AG04450 (cell line): ENCODE measurements around the gene IFNGR1. TPM values are rescaled to one million over a fixed set of nuclear protein-coding genes. Genes with fewer than 3 reads are reported as not detected.

Source experiments
- CTCF ChIA-PET: fragments of 300-600, 350-600 bp; formaldehyde crosslinking; extraction: SDS; loops from one replicate; lab custom pipeline; 2022; ENCODE audit warnings: antibody characterized with exemption, inconsistent platforms; lab: Charles Lee
- POLR2A ChIA-PET: fragments of 350-600 bp; formaldehyde crosslinking; extraction: SDS; loops from one replicate; lab custom pipeline; 2021; ENCODE audit warnings: antibody characterized with exemption, inconsistent platforms; lab: Yijun Ruan, JAX
- DNase-seq: peaks from one replicate; pipeline ENCODE4 v3.0.0-alpha.2; 2011; ENCODE audit warnings: low read depth, low spot score
- H3K27ac ChIP-seq: one replicate; pipeline ENCODE4 v1.5.1; 2012; ENCODE audit warnings: low read depth, low read length, control low read depth
- H3K27me3 ChIP-seq: one replicate; pipeline ENCODE4 v1.6.0; 2012; ENCODE audit warnings: low read length; ENCODE audit not compliant: control insufficient read depth, insufficient read depth
- H3K4me3 ChIP-seq: 2 replicates; pipeline ENCODE4 v1.5.1; 2011; ENCODE audit warnings: mild to moderate bottlenecking, low read depth, low read length, control low read depth
- H3K9me3 ChIP-seq: 2 replicates; pipeline ENCODE4 v1.5.1; 2012; ENCODE audit warnings: low read length; ENCODE audit not compliant: control insufficient read depth, insufficient read depth
- polyA plus RNA-seq: library from polyadenylated mRNA; depleted of rRNA; stranded (reverse); fragments of >200 nt; gene quantifications from 2 replicates; pipeline ENCODE4 v1.2.3, GENCODE V29; 2011
- TF ChIP-seq, protein P1 (sequence below): IDR thresholded peaks from 2 replicates; pipeline ENCODE4 v1.5.1; 2011; ENCODE audit warnings: low read depth, low read length, control low read depth, inconsistent platforms

IFNGR1 gene
- polyA plus RNA-seq, 1 experiment: 36.3 TPM

DNA sequence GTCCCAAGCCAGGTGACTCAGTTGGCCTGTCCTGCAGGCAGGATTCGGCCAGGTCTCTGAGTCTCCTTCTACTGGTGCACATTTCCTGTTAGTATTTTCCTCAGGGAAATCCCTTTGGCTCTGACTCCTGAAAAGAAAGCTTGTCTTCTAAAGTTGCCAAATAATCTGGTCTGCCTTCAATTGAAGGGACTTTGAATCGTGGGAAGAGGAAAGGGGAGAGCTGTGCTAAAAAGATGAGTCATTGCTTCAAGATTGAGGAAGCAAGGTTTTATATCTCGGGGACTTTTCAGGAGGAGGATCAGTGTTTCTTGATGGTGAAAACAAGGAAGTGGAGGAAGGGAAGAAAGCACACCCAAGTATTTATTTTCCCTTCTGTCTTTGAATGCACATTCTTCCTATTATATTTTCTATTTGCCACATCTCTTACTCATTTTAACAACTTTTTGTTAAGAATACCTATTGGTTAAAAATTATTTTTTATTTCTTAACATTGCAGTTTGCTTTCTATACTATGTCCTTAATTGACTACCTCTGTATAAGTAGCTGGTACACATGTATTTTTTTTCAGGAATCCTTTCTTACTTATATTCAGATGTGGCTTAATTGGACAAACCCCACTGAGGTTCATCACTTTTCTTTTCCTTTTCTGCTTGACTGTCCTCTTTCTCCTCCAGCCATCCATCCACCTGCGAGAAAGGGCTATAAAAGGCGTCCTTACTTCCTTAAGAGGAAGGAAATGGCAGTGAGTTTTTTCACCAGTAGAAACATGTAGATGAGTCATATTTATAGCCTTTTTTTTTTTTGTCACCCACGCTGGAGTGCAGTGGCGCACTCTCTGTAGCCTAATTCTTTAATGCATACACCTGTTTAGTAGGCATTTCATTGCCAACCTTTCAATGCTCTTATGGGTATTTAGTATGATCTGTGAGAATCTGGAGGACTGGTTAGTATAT lies 15.0 kb upstream of the IFNGR1 start:
- TF ChIP-seq, protein P1, sequence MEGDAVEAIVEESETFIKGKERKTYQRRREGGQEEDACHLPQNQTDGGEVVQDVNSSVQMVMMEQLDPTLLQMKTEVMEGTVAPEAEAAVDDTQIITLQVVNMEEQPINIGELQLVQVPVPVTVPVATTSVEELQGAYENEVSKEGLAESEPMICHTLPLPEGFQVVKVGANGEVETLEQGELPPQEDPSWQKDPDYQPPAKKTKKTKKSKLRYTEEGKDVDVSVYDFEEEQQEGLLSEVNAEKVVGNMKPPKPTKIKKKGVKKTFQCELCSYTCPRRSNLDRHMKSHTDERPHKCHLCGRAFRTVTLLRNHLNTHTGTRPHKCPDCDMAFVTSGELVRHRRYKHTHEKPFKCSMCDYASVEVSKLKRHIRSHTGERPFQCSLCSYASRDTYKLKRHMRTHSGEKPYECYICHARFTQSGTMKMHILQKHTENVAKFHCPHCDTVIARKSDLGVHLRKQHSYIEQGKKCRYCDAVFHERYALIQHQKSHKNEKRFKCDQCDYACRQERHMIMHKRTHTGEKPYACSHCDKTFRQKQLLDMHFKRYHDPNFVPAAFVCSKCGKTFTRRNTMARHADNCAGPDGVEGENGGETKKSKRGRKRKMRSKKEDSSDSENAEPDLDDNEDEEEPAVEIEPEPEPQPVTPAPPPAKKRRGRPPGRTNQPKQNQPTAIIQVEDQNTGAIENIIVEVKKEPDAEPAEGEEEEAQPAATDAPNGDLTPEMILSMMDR: no peak
- Histone ChIP-seq H3K27ac (peak overlapping the region; percentile 48), H3K9me3 (no peaks in the 10 kb centered on the region), H3K4me3 (no peak overlapping the region), H3K27me3 (no peaks in the 10 kb centered on the region)
- CTCF ChIA-PET: interaction anchor here (0.5 to 1.1 kb wide), 3 partner anchors 12 to 879 kb away, joined by 3 to 4 read pairs (median 3); no protein-coding TSS in a partner anchor
- POLR2A ChIA-PET: no interaction called here
- DNase-seq: peak; percentile 68

DNA sequence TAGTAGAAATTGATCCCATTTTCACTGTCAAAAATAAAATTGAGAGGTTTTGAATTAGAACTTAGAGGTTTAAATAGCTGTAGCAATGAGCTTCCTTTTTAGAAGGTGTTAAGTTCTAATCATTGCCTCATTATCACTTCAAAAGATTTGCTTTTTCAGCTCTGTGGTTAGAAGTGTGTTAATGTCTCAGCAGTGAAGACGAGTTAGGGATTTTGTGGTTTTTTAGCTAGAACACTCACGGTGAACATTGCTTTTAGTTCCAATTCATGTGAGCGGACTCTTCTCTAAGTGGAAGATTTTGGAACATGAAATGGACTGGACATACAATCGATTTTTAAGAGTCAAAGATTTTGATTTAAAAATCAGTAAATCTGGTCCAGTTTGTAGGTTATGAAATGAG lies 12.7 kb upstream of the IFNGR1 start:
- no peaks in the 10 kb centered on the region for H3K27me3 ChIP-seq
- no peaks in the 10 kb centered on the region for H3K9me3 ChIP-seq
- H3K4me3 ChIP-seq: no peak overlapping the region
- CTCF ChIA-PET: no interaction called here
- no peak overlapping the region for H3K27ac ChIP-seq
- TF ChIP-seq, protein P1: no peak
- DNase-seq: no peak
- POLR2A ChIA-PET: no interaction called here

DNA sequence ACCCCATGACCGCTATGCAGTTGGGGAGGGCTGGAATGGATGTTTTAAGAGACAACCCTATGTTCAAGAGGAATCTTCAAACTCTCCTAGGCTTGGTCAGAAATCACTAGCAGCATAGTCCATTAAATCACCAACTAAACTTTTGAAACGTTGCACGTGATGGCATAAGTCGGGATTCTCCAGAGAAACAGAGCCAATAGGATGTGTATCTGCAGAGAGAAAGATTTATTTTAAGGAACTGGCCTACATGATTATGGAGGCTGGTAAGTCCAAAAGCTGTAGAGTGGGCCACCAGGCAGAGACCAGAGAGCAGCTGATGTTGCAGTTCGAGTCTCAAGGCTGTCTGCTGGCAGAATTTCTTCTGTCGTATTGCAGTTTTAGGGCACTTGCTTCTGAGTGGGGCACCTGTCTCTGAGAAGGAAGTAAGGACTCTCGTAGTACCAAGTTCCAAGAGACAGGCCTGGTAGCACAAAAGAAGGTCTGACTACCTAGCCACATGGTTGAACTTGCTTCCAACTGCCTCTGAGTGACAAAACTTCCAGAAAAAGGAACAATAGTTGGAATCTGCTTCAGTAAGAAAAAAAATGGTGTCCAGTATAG lies 11.9 kb upstream of the IFNGR1 start:
- H3K27me3 ChIP-seq: no peaks in the 10 kb centered on the region
- no peaks in the 10 kb centered on the region for H3K9me3 ChIP-seq
- TF ChIP-seq, protein P1: no peak
- POLR2A ChIA-PET: no interaction called here
- no peak overlapping the region for H3K27ac ChIP-seq
- H3K4me3 ChIP-seq: no peak overlapping the region
- DNase-seq: no peak
- CTCF ChIA-PET: no interaction called here

DNA sequence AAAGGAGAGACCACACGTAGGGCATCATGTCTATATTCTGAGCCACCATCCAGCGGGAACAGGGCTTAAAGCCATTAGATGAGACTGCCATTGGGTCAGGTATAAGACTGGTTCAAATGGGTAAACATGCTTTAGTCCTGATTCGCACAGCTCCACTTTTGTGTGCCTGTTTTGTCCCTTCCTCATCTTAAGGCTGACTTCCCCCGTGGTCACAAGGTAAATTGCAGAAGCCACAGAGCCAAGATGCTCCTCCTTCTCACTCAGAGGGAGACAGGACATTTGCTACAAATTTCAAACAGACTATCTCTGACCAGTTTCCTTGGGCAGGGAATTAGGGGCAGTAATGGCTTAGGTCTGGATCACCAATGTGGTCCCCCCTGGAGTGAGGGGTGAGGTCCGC lies 11.4 kb upstream of the IFNGR1 start:
- Histone ChIP-seq H3K9me3 (no peaks in the 10 kb centered on the region), H3K4me3 (no peak overlapping the region), H3K27ac (no peak overlapping the region), H3K27me3 (no peaks in the 10 kb centered on the region)
- DNase-seq: no peak
- CTCF ChIA-PET: no interaction called here
- POLR2A ChIA-PET: no interaction called here
- TF ChIP-seq, protein P1: no peak

DNA sequence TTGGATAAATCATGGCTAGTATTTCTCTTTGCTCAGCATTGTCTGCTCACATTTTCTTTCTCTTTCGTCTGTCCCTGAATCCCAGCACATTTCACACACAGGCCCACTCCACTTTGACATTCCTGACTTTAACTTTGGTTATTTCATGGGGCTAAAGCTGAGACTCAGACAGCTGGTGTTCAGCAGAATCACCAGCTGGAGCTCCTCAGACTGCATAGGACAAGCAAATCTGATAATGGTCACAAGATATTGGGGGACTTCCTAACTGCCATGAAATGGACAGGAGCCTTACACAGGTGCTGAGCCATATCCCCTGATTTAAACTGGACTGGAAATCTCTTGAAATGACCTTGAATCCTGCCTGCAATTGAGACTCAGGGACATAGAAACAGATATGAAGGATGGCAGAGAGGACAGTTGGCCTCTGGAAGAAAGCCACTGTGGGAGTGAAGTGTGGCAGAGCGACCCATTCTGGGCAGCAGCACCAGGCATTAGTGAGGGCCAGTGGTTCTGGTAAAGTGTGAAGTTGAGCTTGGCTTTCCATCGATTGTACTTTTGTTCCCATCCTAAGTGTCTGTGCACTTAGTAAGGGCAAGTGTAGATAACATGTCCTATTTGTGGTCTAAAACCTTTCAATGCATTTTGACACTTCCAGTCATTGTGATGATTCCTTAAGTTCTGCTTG lies 10.0 kb upstream of the IFNGR1 start:
- no peak overlapping the region for H3K27ac ChIP-seq
- no peaks in the 10 kb centered on the region for H3K9me3 ChIP-seq
- no peaks in the 10 kb centered on the region for H3K27me3 ChIP-seq
- CTCF ChIA-PET: no interaction called here
- POLR2A ChIA-PET: no interaction called here
- TF ChIP-seq, protein P1: no peak
- H3K4me3 ChIP-seq: no peak overlapping the region
- no peak for DNase-seq
